Neuronal stem cell (in vitro differentiated cells): ENCODE results near the gene PKD1L1.

Experiments used
- DNase-seq: peaks from one replicate; pipeline ENCODE4 v3.0.0-alpha.2; 2013; ENCODE audit warnings: low spot score
- H2AFZ ChIP-seq: one replicate; pipeline ENCODE4 v1.6.1; 2013; ENCODE audit warnings: mild to moderate bottlenecking, low read length, inconsistent platforms
- H2AK5ac ChIP-seq: 2 replicates; pipeline ENCODE4 v1.6.1; 2013; ENCODE audit warnings: low read depth, mild to moderate bottlenecking, inconsistent platforms, low read length, moderate library complexity, mixed read lengths
- H2BK120ac ChIP-seq: 2 replicates; pipeline ENCODE4 v1.6.1; 2013; ENCODE audit warnings: low read depth, mild to moderate bottlenecking, inconsistent platforms, low read length, moderate library complexity, mixed read lengths
- H2BK12ac ChIP-seq: one replicate; pipeline ENCODE4 v1.6.1; 2013; ENCODE audit warnings: low read length, inconsistent platforms
- H2BK15ac ChIP-seq: 2 replicates; pipeline ENCODE4 v1.6.1; 2013; ENCODE audit warnings: mild to moderate bottlenecking, low read length, inconsistent platforms, mixed read lengths
- H2BK5ac ChIP-seq: one replicate; pipeline ENCODE4 v1.6.1; 2013; ENCODE audit warnings: inconsistent platforms, mild to moderate bottlenecking, low read length, moderate library complexity
- H3K14ac ChIP-seq: one replicate; pipeline ENCODE4 v1.6.1; 2013; ENCODE audit warnings: low read length, inconsistent platforms
- H3K18ac ChIP-seq: 2 replicates; pipeline ENCODE4 v1.6.1; 2013; ENCODE audit warnings: low read length, inconsistent platforms
- H3K23ac ChIP-seq: 2 replicates; pipeline ENCODE4 v1.6.1; 2013; ENCODE audit warnings: low read depth, mild to moderate bottlenecking, mixed read lengths, low read length, inconsistent platforms; ENCODE audit not compliant: poor library complexity
- H3K27ac ChIP-seq: replicated peaks from 3 replicates; pipeline ENCODE4 v1.5.1; 2013; ENCODE audit warnings: low read length, inconsistent platforms
- H3K27me3 ChIP-seq, 3 experiments: 2 replicates each; pipeline ENCODE4 v1.6.1; 2013; ENCODE audit warnings: low read length in 3 of 3, mild to moderate bottlenecking in 2 of 3, inconsistent platforms in 1 of 3, low read depth in 1 of 3, mixed read lengths in 1 of 3, moderate library complexity in 1 of 3; ENCODE audit not compliant: control insufficient read depth in 3 of 3, insufficient read depth in 3 of 3
- H3K36me3 ChIP-seq, 2 donors: replicated peaks in 1 of 2; 2 replicates each; pipeline ENCODE4 v1.6.1; 2013; ENCODE audit warnings: low read length in 2 of 2; ENCODE audit not compliant: control insufficient read depth in 2 of 2, insufficient read depth in 2 of 2
- H3K4ac ChIP-seq: 2 replicates; pipeline ENCODE4 v1.6.1; 2013; ENCODE audit warnings: inconsistent platforms, mild to moderate bottlenecking, low read length, moderate library complexity
- H3K4me1 ChIP-seq, 2 donors: 1 replicate in 1 of 2; 2 replicates in 1 of 2; pipeline ENCODE4 v1.6.1; 2013; ENCODE audit warnings: low read length in 2 of 2, low read depth in 1 of 2; ENCODE audit not compliant: control insufficient read depth in 2 of 2, insufficient read depth in 1 of 2
- H3K4me2 ChIP-seq: one replicate; pipeline ENCODE4 v1.6.1; 2013; ENCODE audit warnings: mild to moderate bottlenecking, low read length, inconsistent platforms; ENCODE audit not compliant: insufficient read depth, poor library complexity, severe bottlenecking
- H3K4me3 ChIP-seq, 2 donors: 2 replicates each; pipeline ENCODE4 v1.5.1; 2013; ENCODE audit warnings: low read length in 2 of 2, mild to moderate bottlenecking in 2 of 2, inconsistent platforms in 1 of 2, moderate library complexity in 1 of 2
- H3K79me1 ChIP-seq: one replicate; pipeline ENCODE4 v1.6.1; 2013; ENCODE audit warnings: low read depth, mild to moderate bottlenecking, inconsistent platforms, low read length, moderate library complexity
- H3K9ac ChIP-seq: one replicate; pipeline ENCODE4 v1.6.1; 2013; ENCODE audit warnings: mild to moderate bottlenecking, low read depth, low read length, inconsistent platforms; ENCODE audit not compliant: poor library complexity
- H3K9me3 ChIP-seq, 2 donors: replicated peaks in 1 of 2; 2 replicates each; pipeline versions ENCODE3 to v1.6.1; 2013; ENCODE audit warnings: low read length in 2 of 2, mild to moderate bottlenecking in 2 of 2, inconsistent platforms in 1 of 2, low read depth in 1 of 2, mixed read lengths in 1 of 2, moderate library complexity in 1 of 2; ENCODE audit not compliant: control insufficient read depth in 2 of 2, insufficient read depth in 1 of 2
- H4K8ac ChIP-seq: one replicate; pipeline ENCODE4 v1.6.1; 2013; ENCODE audit warnings: low read depth, mild to moderate bottlenecking, inconsistent platforms, low read length, moderate library complexity
- H4K91ac ChIP-seq: one replicate; pipeline ENCODE4 v1.6.1; 2013; ENCODE audit warnings: low read length, low read depth, mild to moderate bottlenecking, inconsistent platforms; ENCODE audit not compliant: poor library complexity
- WGBS, 2 donors: extraction: QIAGEN DNeasy Blood & Tissue Kit; methylation state at CpG; one replicate each; pipeline ENCODE4 v1.1.7; 2013; ENCODE audit warnings: missing lambda C conversion rate in 2 of 2, mixed read lengths in 1 of 2; ENCODE audit not compliant: insufficient read length in 2 of 2, insufficient replicate concordance in 1 of 2; ENCODE audit errors: extremely low coverage in 2 of 2; 5-methylcytosine and 5-hydroxymethylcytosine counted together

Gene PKD1L1

GRCh38 chr7:47881256-47881655, 67.0 kb downstream of the PKD1L1 start:
- WGBS, 2 donors: no CpG with 5 or more reads among the region's 4 CpGs
- Histone ChIP-seq H3K18ac (no peak overlapping the region), H3K79me1 (no peaks in the 10 kb centered on the region), H3K4me3 (no peak overlapping the region), H4K8ac (no peak overlapping the region), H2BK12ac (no peak overlapping the region), H3K27me3 (peaks cover 0 to 44% (median 0%) of the 10 kb centered on the region in 3 experiments), H3K14ac (no peak overlapping the region), H3K27ac (no peak overlapping the region), H3K4me2 (no peak overlapping the region), H3K9ac (no peak overlapping the region), H3K36me3 (no peaks in the 10 kb centered on the region), H2AK5ac (no peak overlapping the region), H2BK5ac (no peak overlapping the region), H3K4ac (no peak overlapping the region), H3K4me1 (peaks cover 2 to 6% of the 10 kb centered on the region in 2 donors), H2BK15ac (no peak overlapping the region), H2BK120ac (no peak overlapping the region), H4K91ac (no peak overlapping the region), H3K9me3 (no peaks in the 10 kb centered on the region), H3K23ac (no peak overlapping the region), H2AFZ (no peak overlapping the region)
- DNase-seq: no peak

GRCh38 chr7:47878662-47879061, 69.6 kb downstream of the PKD1L1 start:
- no peak overlapping the region for H3K9ac ChIP-seq
- H2BK5ac ChIP-seq: no peak overlapping the region
- no peak overlapping the region for H3K23ac ChIP-seq
- no peak overlapping the region for H3K4ac ChIP-seq
- no peak overlapping the region for H2AFZ ChIP-seq
- H2BK12ac ChIP-seq: no peak overlapping the region
- no peaks in the 10 kb centered on the region for H3K79me1 ChIP-seq
- H2BK15ac ChIP-seq: no peak overlapping the region
- no peak overlapping the region for H4K91ac ChIP-seq
- H3K14ac ChIP-seq: no peak overlapping the region
- no peak overlapping the region for H3K4me3 ChIP-seq
- H3K36me3 ChIP-seq: no peaks in the 10 kb centered on the region
- H3K18ac ChIP-seq: no peak overlapping the region
- H3K9me3 ChIP-seq: no peaks in the 10 kb centered on the region
- peaks cover 2 to 6% of the 10 kb centered on the region in 2 donors for H3K4me1 ChIP-seq
- WGBS, 2 donors: no CpG with 5 or more reads among the region's 4 CpGs
- no peak overlapping the region for H3K4me2 ChIP-seq
- H2AK5ac ChIP-seq: no peak overlapping the region
- no peak for DNase-seq
- H4K8ac ChIP-seq: no peak overlapping the region
- H3K27me3 ChIP-seq: peaks cover 0 to 28% (median 0%) of the 10 kb centered on the region in 3 experiments
- H3K27ac ChIP-seq: no peak overlapping the region
- no peak overlapping the region for H2BK120ac ChIP-seq

- Histone ChIP-seq H4K91ac (no peak overlapping the region), H3K4me1 (peaks cover 0 to 2% of the 10 kb centered on the region in 2 donors), H2BK12ac (no peak overlapping the region), H2AFZ (no peak overlapping the region), H4K8ac (no peak overlapping the region), H2BK5ac (no peak overlapping the region), H3K4ac (no peak overlapping the region), H3K4me3 (no peak overlapping the region), H3K27ac (no peak overlapping the region), H2AK5ac (no peak overlapping the region), H3K4me2 (no peak overlapping the region), H3K14ac (no peak overlapping the region), H3K23ac (no peak overlapping the region), H3K27me3 (peaks cover 0 to 17% (median 0%) of the 10 kb centered on the region in 3 experiments), H3K36me3 (no peaks in the 10 kb centered on the region), H2BK15ac (no peak overlapping the region), H2BK120ac (no peak overlapping the region), H3K18ac (no peak overlapping the region), H3K9me3 (no peaks in the 10 kb centered on the region), H3K79me1 (no peaks in the 10 kb centered on the region), H3K9ac (no peak overlapping the region)
- no CpG with 5 or more reads among the region's 10 CpGs for WGBS, 2 donors
- no peak for DNase-seq
These were observed 70.9 kb downstream of the PKD1L1 start for GRCh38 chr7:47877336-47877735.

- Histone ChIP-seq H3K9me3 (no peaks in the 10 kb centered on the region), H3K27me3 (peaks cover 0 to 19% (median 0%) of the 10 kb centered on the region in 3 experiments), H3K23ac (no peak overlapping the region), H3K4me3 (no peak overlapping the region), H2AK5ac (no peak overlapping the region), H3K18ac (no peak overlapping the region), H4K91ac (no peak overlapping the region), H3K27ac (no peak overlapping the region), H4K8ac (no peak overlapping the region), H3K4ac (no peak overlapping the region), H2AFZ (no peak overlapping the region), H2BK120ac (no peak overlapping the region), H3K4me1 (peaks cover 0 to 2% of the 10 kb centered on the region in 2 donors), H3K14ac (peak overlapping the region; percentile 3), H3K79me1 (no peaks in the 10 kb centered on the region), H3K36me3 (no peaks in the 10 kb centered on the region), H2BK15ac (no peak overlapping the region), H3K9ac (no peak overlapping the region), H3K4me2 (no peak overlapping the region), H2BK12ac (no peak overlapping the region), H2BK5ac (no peak overlapping the region)
- no peak for DNase-seq
- WGBS, 2 donors: no CpG with 5 or more reads among the region's 2 CpGs
These were observed 72.1 kb downstream of the PKD1L1 start for GRCh38 chr7:47875998-47876744.
